SW480 (cell line): ENCODE results near the gene CELF2.

ENCODE experiments used
- DNase-seq: peaks from one replicate; pipeline ENCODE4 v3.0.0-alpha.2; 2016; ENCODE audit warnings: low spot score

The CELF2 gene

GRCh38 chr10:11157292-11158076 lies 139.8 kb downstream of the CELF2 start:
- DNase-seq = no peak

- no peak for DNase-seq
Measured at GRCh38 chr10:11158080-11158479, 140.4 kb downstream of the CELF2 start.

GRCh38 chr10:11159543-11160215 lies 142.0 kb downstream of the CELF2 start:
- no peak for DNase-seq

GRCh38 chr10:11161096-11161495 lies 143.4 kb downstream of the CELF2 start:
- no peak for DNase-seq

DNA sequence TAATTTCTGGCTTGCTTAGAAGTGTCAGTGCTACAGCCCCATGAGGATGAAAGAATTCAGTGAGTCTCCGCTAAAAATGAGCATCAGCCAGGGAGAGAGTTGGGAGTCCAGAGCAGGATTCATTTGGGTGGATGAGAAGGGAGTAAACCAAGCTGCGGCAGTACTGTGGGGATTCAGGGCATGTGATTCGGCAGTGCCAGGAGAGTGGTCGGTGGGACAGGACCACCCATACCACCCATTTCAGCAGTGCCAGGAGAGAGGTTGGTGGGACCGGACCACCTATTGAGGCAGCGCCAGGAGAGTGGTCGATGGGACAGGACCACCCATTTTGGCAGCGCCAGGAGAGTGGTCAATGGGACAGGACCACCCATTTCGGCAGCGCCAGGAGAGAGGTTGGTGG lies 144.2 kb downstream of the CELF2 start:
- no peak for DNase-seq

- no peak for DNase-seq
Measured at GRCh38 chr10:11162828-11163599, 145.3 kb downstream of the CELF2 start.

DNA sequence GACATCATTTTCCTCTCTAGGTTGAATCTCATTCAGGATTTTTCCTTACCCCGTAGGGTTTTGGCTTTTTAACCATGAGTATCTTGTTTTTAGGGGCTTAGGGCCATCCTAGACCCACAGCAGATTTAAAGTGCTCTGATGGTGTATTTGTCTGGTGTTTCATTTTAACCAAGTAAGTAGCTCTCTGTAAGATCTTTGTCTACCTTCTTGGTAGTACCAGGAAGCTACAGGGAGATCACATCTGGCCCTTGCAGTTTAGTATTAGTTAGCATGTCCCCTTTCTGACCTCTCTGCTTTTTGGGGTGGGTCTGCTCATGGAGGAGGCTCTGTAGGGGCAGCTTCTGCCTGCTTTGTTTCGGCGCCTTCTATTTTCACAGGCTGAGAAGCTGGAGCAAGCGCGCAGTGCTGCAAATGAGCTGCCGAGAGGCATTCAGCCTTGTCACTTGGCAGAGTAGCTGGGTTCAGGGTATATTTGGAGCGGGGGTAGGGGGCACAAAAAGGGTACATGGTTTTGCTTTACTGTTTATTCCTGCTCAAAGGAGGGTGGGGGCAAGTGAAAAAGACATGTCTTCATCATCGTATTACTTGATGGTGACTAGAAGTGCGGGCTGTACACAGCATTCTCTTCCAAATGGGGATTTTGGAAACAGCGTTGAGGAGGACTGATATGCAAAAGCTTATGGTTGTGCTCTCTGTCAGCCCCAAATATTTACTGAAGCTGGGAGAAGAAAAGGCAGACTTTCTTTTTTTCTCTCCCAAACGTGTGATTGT lies 146.3 kb downstream of the CELF2 start:
- no peak for DNase-seq

GRCh38 chr10:11164551-11164802 lies 146.8 kb downstream of the CELF2 start:
- no peak for DNase-seq

GRCh38 chr10:11164803-11165590 lies 147.3 kb downstream of the CELF2 start:
- no peak for DNase-seq

- no peak for DNase-seq
Measured at GRCh38 chr10:11165591-11166543, 148.2 kb downstream of the CELF2 start.

- no peak for DNase-seq
Measured at GRCh38 chr10:11166550-11166949, 148.9 kb downstream of the CELF2 start.

GRCh38 chr10:11167233-11167966 lies 149.7 kb downstream of the CELF2 start:
- no peak for DNase-seq

GRCh38 chr10:11168423-11169090 lies 150.9 kb downstream of the CELF2 start:
- DNase-seq = no peak

DNA sequence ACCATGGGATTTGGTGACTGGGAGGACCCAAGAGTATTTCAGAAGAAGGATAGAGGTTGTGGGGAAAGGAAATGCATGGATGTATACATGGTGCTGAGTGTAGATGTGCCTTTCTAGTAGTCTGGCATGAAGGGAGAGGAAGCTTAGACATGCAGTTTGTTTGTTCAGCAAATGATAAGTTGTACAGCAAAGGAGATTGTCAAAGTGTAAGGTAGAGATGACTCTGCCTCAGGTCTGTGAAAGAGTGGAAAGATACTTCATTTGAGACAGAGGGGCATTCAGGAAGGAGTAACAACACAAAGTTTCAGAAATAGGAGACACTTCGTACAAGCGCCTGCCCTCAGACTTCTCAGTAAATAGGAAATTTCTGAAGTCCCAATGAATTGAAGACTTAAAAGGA lies 152.3 kb downstream of the CELF2 start:
- DNase-seq = no peak

- DNase-seq = no peak
Measured at GRCh38 chr10:11170574-11170973, 152.9 kb downstream of the CELF2 start.

- no peak for DNase-seq
Measured at GRCh38 chr10:11170993-11171851, 153.6 kb downstream of the CELF2 start.

GRCh38 chr10:11173042-11173441 lies 155.4 kb downstream of the CELF2 start:
- DNase-seq = no peak

- no peak for DNase-seq
Measured at GRCh38 chr10:11175823-11176243, 158.2 kb downstream of the CELF2 start.
